MM.1S (cell line): ENCODE data around the gene MPG.

Experiments
- EZH2 ChIP-seq: fragments of 300-600 bp; sonication (generic); optimal IDR thresholded peaks from 2 replicates; pipeline ENCODE3; 2017; ENCODE audit warnings: low read depth, mild to moderate bottlenecking, antibody characterized with exemption, low read length, mixed read lengths
- TF ChIP-seq, protein P1 (sequence below): fragments of 300-600 bp; sonication (generic); IDR thresholded peaks from 2 replicates; pipeline ENCODE4 v1.5.1; 2016; ENCODE audit warnings: antibody characterized with exemption, low read length, mixed read lengths

DNA sequence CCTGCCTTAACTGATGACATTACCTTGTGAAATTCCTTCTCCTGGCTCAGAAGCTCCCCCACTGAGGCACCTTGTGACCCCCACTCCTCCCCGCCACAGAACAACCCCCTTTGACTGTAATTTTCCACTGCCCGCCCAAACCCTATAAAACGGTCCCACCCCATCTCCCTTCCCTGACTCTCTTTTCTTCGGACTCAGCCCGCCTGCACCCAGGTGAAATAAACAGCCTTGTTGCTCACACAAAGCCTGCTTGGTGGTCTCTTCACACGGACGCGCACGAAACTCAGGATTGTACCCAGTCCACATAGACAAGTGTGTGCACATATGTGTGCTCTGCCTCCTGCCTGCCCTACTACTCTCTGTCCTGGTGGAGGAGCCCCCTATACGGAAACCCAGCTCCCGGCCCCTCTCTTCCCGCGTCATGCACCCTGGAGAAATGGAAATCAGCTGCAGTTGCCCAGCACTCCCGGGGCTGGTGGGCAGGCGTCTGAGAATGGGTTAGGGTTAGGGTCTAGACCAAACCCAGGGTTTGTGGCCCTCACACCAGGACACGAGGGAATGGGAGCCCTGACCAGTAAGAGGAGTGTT is 3.2 kb upstream of the MPG start:
- TF ChIP-seq, protein P1, sequence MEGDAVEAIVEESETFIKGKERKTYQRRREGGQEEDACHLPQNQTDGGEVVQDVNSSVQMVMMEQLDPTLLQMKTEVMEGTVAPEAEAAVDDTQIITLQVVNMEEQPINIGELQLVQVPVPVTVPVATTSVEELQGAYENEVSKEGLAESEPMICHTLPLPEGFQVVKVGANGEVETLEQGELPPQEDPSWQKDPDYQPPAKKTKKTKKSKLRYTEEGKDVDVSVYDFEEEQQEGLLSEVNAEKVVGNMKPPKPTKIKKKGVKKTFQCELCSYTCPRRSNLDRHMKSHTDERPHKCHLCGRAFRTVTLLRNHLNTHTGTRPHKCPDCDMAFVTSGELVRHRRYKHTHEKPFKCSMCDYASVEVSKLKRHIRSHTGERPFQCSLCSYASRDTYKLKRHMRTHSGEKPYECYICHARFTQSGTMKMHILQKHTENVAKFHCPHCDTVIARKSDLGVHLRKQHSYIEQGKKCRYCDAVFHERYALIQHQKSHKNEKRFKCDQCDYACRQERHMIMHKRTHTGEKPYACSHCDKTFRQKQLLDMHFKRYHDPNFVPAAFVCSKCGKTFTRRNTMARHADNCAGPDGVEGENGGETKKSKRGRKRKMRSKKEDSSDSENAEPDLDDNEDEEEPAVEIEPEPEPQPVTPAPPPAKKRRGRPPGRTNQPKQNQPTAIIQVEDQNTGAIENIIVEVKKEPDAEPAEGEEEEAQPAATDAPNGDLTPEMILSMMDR = no peak
- TF ChIP-seq EZH2 = no peak
